WTC11 (cell line): ENCODE measurements around the gene USP22.
"Not testable (repeated sequence)": the region's sequence is repeated elsewhere in the genome, so short reads cannot be mapped to it uniquely, and the experiment has no call there.

Experiments
- ATF1 ChIP-seq: sonication (generic); formaldehyde crosslinking; IDR thresholded peaks from 2 replicates; pipeline ENCODE4 v1.8.1; 2023; ENCODE audit warnings: mild to moderate bottlenecking, moderate library complexity, missing genetic modification reagents
- CTCF ChIP-seq: fragments of 200-600 bp; IDR thresholded peaks from 2 replicates; pipeline ENCODE4 v1.8.0; 2022; ENCODE audit warnings: antibody characterized with exemption
- ETV6 ChIP-seq: sonication (generic); formaldehyde crosslinking; IDR thresholded peaks from 2 replicates; pipeline ENCODE4 v1.8.1; 2022; ENCODE audit warnings: mild to moderate bottlenecking, missing genetic modification reagents
- FOXP4 ChIP-seq: sonication (generic); formaldehyde crosslinking; IDR thresholded peaks from 2 replicates; pipeline ENCODE4 v1.8.0; 2022; ENCODE audit warnings: mild to moderate bottlenecking, missing genetic modification reagents
- JAZF1 ChIP-seq: fragments of 250-450 bp; sonication (Bioruptor Pico); IDR thresholded peaks from 2 replicates; pipeline ENCODE4 v1.9.0; 2021; ENCODE audit warnings: moderate library complexity, mild to moderate bottlenecking, inconsistent platforms
- KAT7 ChIP-seq: sonication (generic); formaldehyde crosslinking; IDR thresholded peaks from 2 replicates; pipeline ENCODE4 v1.8.1; 2023; ENCODE audit warnings: missing genetic modification reagents, mild to moderate bottlenecking, borderline replicate concordance
- TP53 ChIP-seq: sonication (generic); formaldehyde crosslinking; IDR thresholded peaks from 2 replicates; pipeline ENCODE4 v1.8.1; 2023; ENCODE audit warnings: mild to moderate bottlenecking, missing genetic modification reagents
- TF ChIP-seq, protein P1 (sequence below): sonication (generic); formaldehyde crosslinking; IDR thresholded peaks from 2 replicates; pipeline ENCODE4 v1.8.1; 2023; ENCODE audit warnings: mild to moderate bottlenecking, moderate library complexity, missing genetic modification reagents
- TF ChIP-seq, protein P2 (sequence below): fragments of 250-450 bp; sonication (Bioruptor Pico); IDR thresholded peaks from 2 replicates; pipeline ENCODE4 v1.9.0; 2021; ENCODE audit warnings: mild to moderate bottlenecking
- TF ChIP-seq, protein P3 (sequence below): sonication (generic); formaldehyde crosslinking; IDR thresholded peaks from 2 replicates; pipeline ENCODE4 v1.8.1; 2022; ENCODE audit warnings: mild to moderate bottlenecking, moderate library complexity, missing genetic modification reagents
- TF ChIP-seq, protein P4 (sequence below): sonication (generic); formaldehyde crosslinking; conservative IDR thresholded peaks from 2 replicates; pipeline ENCODE4 v1.8.1; 2022; ENCODE audit warnings: mild to moderate bottlenecking, missing genetic modification reagents

GRCh38 chr17:21085280-21085679, 42.5 kb upstream of the USP22 start:
- TF ChIP-seq CTCF; FOXP4; TP53 (CRISPR knock-in tag); ETV6 (CRISPR knock-in tag); KAT7 (CRISPR knock-in tag); JAZF1 (CRISPR knock-in tag); ATF1 (CRISPR knock-in tag): not testable (repeated sequence)
- TF ChIP-seq, protein P1, sequence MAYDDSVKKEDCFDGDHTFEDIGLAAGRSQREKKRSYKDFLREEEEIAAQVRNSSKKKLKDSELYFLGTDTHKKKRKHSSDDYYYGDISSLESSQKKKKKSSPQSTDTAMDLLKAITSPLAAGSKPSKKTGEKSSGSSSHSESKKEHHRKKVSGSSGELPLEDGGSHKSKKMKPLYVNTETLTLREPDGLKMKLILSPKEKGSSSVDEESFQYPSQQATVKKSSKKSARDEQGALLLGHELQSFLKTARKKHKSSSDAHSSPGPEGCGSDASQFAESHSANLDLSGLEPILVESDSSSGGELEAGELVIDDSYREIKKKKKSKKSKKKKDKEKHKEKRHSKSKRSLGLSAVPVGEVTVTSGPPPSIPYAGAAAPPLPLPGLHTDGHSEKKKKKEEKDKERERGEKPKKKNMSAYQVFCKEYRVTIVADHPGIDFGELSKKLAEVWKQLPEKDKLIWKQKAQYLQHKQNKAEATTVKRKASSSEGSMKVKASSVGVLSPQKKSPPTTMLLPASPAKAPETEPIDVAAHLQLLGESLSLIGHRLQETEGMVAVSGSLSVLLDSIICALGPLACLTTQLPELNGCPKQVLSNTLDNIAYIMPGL: not testable (repeated sequence)
- TF ChIP-seq, protein P2, sequence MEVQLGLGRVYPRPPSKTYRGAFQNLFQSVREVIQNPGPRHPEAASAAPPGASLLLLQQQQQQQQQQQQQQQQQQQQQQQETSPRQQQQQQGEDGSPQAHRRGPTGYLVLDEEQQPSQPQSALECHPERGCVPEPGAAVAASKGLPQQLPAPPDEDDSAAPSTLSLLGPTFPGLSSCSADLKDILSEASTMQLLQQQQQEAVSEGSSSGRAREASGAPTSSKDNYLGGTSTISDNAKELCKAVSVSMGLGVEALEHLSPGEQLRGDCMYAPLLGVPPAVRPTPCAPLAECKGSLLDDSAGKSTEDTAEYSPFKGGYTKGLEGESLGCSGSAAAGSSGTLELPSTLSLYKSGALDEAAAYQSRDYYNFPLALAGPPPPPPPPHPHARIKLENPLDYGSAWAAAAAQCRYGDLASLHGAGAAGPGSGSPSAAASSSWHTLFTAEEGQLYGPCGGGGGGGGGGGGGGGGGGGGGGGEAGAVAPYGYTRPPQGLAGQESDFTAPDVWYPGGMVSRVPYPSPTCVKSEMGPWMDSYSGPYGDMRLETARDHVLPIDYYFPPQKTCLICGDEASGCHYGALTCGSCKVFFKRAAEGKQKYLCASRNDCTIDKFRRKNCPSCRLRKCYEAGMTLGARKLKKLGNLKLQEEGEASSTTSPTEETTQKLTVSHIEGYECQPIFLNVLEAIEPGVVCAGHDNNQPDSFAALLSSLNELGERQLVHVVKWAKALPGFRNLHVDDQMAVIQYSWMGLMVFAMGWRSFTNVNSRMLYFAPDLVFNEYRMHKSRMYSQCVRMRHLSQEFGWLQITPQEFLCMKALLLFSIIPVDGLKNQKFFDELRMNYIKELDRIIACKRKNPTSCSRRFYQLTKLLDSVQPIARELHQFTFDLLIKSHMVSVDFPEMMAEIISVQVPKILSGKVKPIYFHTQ: not testable (repeated sequence)
- TF ChIP-seq, protein P3, sequence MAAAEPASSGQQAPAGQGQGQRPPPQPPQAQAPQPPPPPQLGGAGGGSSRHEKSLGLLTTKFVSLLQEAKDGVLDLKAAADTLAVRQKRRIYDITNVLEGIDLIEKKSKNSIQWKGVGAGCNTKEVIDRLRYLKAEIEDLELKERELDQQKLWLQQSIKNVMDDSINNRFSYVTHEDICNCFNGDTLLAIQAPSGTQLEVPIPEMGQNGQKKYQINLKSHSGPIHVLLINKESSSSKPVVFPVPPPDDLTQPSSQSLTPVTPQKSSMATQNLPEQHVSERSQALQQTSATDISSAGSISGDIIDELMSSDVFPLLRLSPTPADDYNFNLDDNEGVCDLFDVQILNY (CRISPR knock-in tag): not testable (repeated sequence)
- TF ChIP-seq, protein P4, sequence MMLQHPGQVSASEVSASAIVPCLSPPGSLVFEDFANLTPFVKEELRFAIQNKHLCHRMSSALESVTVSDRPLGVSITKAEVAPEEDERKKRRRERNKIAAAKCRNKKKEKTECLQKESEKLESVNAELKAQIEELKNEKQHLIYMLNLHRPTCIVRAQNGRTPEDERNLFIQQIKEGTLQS (CRISPR knock-in tag): not testable (repeated sequence)
